Measurements from ENCODE around the gene FLYWCH2. TPM values are rescaled to one million over a fixed set of nuclear protein-coding genes. Genes with fewer than 3 reads are reported as not detected.
A peak's percentile ranks its signal among the peaks of the same experiment; 100 is the strongest.
"Not testable (repeated sequence)": the region's sequence is repeated elsewhere in the genome, so short reads cannot be mapped to it uniquely, and the experiment has no call there.

The FLYWCH2 gene
- total RNA-seq, 2 donors from 2014 or later, result 78.8 to 150 TPM

DNA sequence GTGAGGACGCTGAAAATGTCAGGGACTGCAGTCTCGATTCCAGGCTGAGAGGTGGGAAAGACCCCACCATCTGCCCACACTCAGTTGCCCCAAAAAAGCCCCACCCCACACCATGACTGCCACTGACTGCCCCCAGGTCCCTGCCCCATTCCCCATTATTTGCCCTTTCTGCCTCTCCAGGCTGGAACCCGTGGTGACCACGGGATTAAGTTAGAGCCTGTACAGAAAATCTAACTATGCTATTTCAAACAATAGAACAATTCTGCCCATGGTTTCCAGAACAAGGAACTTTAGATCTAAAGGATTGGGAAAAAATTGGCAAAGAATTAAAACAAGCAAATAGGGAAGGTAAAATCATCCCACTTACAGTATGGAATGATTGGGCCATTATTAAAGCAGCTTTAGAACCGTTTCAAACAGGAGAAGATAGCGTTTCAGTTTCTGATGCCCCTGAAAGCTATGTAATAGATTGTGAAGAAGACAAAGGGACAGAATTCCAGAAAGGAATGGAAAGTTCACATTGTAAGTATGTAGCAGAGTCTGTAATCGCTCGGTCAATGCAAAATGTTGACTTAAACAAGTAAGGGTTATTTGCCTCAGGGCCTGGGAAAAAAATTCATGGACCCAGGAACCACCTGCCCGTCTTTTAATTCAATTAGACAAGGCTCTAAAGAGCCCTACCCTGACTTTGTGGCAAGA is 43.1 kb downstream of the FLYWCH2 start:
- WGBS, result 47% methylated on average over 9 of the region's 9 CpGs
- peaks cover 0 to 14% of the 10 kb centered on the region in 2 donors for H3K36me3 ChIP-seq
- no peak overlapping the region for H3K4me3 ChIP-seq
- no peak for DNase-seq (ENCODE audit: low spot score)
- peaks cover 10% of the 10 kb centered on the region for H3K4me1 ChIP-seq (replicated peaks)
- H3K27me3 ChIP-seq (replicated peaks; ENCODE audit: insufficient read depth), result no peaks in the 10 kb centered on the region
- H3K27ac ChIP-seq, result peak overlapping the region; percentile 48 to 74
- no peaks in the 10 kb centered on the region for H3K9me3 ChIP-seq
- intact Hi-C loops (cut with DNase I), result loop anchor here (5.0 kb wide), 1 partner anchor 54 kb away; no protein-coding TSS in a partner anchor
- TF ChIP-seq, protein P1, sequence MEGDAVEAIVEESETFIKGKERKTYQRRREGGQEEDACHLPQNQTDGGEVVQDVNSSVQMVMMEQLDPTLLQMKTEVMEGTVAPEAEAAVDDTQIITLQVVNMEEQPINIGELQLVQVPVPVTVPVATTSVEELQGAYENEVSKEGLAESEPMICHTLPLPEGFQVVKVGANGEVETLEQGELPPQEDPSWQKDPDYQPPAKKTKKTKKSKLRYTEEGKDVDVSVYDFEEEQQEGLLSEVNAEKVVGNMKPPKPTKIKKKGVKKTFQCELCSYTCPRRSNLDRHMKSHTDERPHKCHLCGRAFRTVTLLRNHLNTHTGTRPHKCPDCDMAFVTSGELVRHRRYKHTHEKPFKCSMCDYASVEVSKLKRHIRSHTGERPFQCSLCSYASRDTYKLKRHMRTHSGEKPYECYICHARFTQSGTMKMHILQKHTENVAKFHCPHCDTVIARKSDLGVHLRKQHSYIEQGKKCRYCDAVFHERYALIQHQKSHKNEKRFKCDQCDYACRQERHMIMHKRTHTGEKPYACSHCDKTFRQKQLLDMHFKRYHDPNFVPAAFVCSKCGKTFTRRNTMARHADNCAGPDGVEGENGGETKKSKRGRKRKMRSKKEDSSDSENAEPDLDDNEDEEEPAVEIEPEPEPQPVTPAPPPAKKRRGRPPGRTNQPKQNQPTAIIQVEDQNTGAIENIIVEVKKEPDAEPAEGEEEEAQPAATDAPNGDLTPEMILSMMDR (IDR thresholded peaks at IDR 0.05), result no peak
- TF ChIP-seq POLR2AphosphoS5 (IDR thresholded peaks at IDR 0.05), result no peak
- TF ChIP-seq POLR2A (IDR thresholded peaks at IDR 0.05), result no peak

DNA sequence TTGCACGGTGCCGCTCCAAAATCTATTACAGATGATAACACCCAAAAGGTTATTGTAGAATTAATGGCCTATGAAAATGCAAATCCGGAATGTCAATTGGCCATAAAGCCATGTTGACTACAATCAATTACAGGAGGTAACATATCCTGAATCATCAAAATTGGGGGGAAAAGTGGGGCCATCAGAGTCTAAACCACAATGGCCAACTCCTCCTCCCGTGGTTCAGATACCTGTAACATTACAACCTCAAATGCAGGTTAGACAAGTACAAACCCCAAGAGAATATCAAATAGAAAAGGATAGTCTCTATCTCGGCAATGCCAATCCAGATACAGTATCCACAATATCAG is 43.6 kb downstream of the FLYWCH2 start:
- intact Hi-C loops (cut with DNase I), result loop anchor here (5.0 kb wide), 1 partner anchor 54 kb away; no protein-coding TSS in a partner anchor
- Histone ChIP-seq H3K9me3 (no peaks in the 10 kb centered on the region), H3K4me1 (replicated peaks) (peaks cover 10% of the 10 kb centered on the region), H3K27ac (peak overlapping the region; percentile 48 to 74), H3K27me3 (replicated peaks; ENCODE audit: insufficient read depth) (no peaks in the 10 kb centered on the region), H3K36me3 (peaks cover 0 to 14% of the 10 kb centered on the region in 2 donors), H3K4me3 (no peak overlapping the region)
- DNase-seq (ENCODE audit: low spot score), result no peak
- WGBS, result 76% methylated on average over 5 of the region's 5 CpGs
- TF ChIP-seq, protein P1 (IDR thresholded peaks at IDR 0.05), result no peak
- TF ChIP-seq POLR2AphosphoS5 (IDR thresholded peaks at IDR 0.05), result no peak
- no peak for TF ChIP-seq POLR2A (IDR thresholded peaks at IDR 0.05)

DNA sequence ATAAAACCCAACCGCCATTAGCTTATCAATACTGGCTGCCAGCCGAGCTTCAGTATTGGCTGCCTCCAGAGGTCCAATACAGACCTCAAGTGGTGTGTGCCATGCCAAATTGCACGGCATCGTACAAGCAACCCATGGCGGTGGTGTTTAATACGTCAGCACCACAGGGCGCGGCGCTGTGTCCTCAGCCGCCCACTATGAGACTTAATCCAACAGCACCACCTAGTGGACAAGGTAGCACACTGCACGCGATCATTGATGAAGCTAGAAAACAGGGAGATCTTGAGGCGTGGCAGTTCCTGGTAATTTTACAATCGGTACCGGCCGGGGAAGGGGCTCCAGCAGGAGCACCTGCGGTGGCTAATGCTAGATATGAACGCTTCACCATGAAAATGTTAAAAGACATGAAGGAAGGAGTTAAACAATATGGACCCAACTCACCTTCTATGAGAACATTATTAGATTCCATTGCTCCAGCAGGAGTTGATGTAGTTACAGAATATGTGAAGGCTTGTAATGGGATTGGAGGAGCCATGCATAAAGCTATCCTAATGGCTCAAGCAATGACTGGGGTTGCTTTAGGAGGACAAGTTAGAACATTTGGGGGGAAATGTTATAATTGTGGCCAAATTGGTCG is 44.1 kb downstream of the FLYWCH2 start:
- Histone ChIP-seq H3K36me3 (peaks cover 0 to 14% of the 10 kb centered on the region in 2 donors), H3K4me1 (replicated peaks) (peaks cover 10% of the 10 kb centered on the region), H3K27me3 (replicated peaks; ENCODE audit: insufficient read depth) (no peaks in the 10 kb centered on the region), H3K4me3 (no peak overlapping the region), H3K27ac (peak overlapping the region; percentile 48 to 74), H3K9me3 (no peaks in the 10 kb centered on the region)
- DNase-seq (ENCODE audit: low spot score), result peak; percentile 86
- WGBS, result 8% methylated on average over 19 of the region's 19 CpGs
- TF ChIP-seq, protein P1 (IDR thresholded peaks at IDR 0.05), result peak; percentile 89 to 98 (median 97)
- TF ChIP-seq POLR2A (IDR thresholded peaks at IDR 0.05) (no peak), POLR2AphosphoS5 (IDR thresholded peaks at IDR 0.05) (peak; percentile 79)
- intact Hi-C loops (cut with DNase I), result loop anchor here (5.0 kb wide), 1 partner anchor 55 kb away; no protein-coding TSS in a partner anchor

DNA sequence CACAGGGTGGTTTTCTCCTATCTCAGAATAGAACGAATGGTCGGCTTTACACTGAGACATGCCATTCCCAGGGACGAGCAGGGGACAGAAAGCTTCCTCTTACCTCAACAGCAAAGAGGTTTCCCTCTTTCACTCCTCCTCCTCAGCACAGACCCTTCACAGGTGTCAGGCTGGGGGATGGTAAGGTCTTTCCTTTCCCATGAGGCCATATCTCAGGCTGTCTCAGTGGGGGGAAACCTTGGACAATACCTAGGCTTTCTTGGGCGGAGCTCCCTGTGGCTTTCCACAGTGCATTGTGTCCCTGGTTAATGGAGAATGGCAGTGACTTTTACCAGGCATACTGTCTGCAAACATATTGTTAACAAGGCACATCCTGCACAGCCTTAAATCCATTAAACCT is 45.1 kb downstream of the FLYWCH2 start:
- 72% methylated on average over 4 of the region's 4 CpGs for WGBS
- intact Hi-C loops (cut with DNase I), result loop anchor here (5.0 kb wide), 1 partner anchor 56 kb away; no protein-coding TSS in a partner anchor
- DNase-seq (ENCODE audit: low spot score), result peak; percentile 31
- not testable (repeated sequence) for H3K4me3 ChIP-seq; H3K27me3 ChIP-seq (replicated peaks; ENCODE audit: insufficient read depth); H3K9me3 ChIP-seq; H3K4me1 ChIP-seq (replicated peaks)
- TF ChIP-seq POLR2AphosphoS5 (IDR thresholded peaks at IDR 0.05), result peak; percentile 56
- Histone ChIP-seq H3K36me3 (peaks cover 0 to 14% of the 10 kb centered on the region in 2 donors), H3K27ac (peak overlapping the region; percentile 42 to 74)

DNA sequence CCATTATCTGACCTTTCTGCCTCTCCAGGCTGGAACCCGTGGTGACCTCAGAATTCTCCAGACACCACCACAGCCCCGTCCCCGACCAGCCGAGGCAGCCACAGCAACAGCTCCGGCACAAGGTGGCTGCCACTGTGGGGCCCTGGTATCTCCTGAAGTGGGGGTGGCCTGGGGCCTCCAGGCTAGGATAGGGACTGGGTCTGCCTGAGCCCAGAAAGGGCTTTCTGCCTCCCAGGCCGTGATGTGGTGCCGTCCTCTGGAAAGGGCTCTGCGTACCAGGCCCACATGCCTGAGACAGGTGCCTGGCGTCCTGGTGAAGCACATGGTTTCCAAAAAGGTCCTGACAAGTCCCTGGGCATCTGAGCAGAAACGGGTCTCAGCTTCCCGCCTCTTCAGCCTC is 45.8 kb downstream of the FLYWCH2 start:
- Histone ChIP-seq H3K9me3 (no peaks in the 10 kb centered on the region), H3K4me3 (no peak overlapping the region), H3K4me1 (replicated peaks) (peaks cover 10% of the 10 kb centered on the region), H3K27me3 (replicated peaks; ENCODE audit: insufficient read depth) (no peaks in the 10 kb centered on the region), H3K27ac (peak overlapping the region in 1 of 2 donors; percentile 74), H3K36me3 (peaks cover 0 to 14% of the 10 kb centered on the region in 2 donors)
- intact Hi-C loops (cut with DNase I), result loop anchor here (5.0 kb wide), 1 partner anchor 56 kb away; no protein-coding TSS in a partner anchor
- TF ChIP-seq, protein P1 (IDR thresholded peaks at IDR 0.05), result no peak
- TF ChIP-seq POLR2A (IDR thresholded peaks at IDR 0.05) (no peak), POLR2AphosphoS5 (IDR thresholded peaks at IDR 0.05) (no peak)
- no peak for DNase-seq (ENCODE audit: low spot score)
- WGBS, result 90% methylated on average over 11 of the region's 11 CpGs

All from prostate gland (tissue), 2 donors.